Urothelium cell line (cell line): ENCODE results near the gene ARHGEF3.
A peak's percentile ranks its signal among the peaks of the same experiment; 100 is the strongest.

ENCODE experiments used
- DNase-seq: peaks from one replicate; pipeline ENCODE4 v3.0.0; 2011; ENCODE audit warnings: low spot score, mixed read lengths
- FAIRE-seq: peaks from 2 replicates; lab custom pipeline; 2011; peaks lifted over from hg19 to GRCh38; lab: Jason Lieb, UNC

The ARHGEF3 gene

DNA sequence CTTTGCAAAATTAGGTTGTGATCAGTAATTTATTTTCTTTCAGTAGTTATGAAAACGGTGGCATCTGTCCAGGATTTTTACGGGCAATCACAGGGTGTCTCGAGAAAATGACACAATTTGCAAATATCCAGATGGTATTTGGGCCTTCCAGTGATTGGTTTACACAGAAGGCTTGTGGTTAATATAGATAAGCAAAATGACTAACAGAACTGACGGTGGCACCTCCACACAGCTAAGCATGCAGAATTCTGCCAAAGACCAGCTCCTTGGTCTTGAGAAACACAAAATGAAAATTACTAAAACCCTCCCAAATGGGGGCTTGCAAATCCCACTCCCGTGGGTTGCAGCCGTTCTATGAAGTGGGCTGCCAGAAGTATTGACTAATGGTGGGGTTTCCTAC is 5.5 kb downstream of the ARHGEF3 start:
- no peak for DNase-seq

DNA sequence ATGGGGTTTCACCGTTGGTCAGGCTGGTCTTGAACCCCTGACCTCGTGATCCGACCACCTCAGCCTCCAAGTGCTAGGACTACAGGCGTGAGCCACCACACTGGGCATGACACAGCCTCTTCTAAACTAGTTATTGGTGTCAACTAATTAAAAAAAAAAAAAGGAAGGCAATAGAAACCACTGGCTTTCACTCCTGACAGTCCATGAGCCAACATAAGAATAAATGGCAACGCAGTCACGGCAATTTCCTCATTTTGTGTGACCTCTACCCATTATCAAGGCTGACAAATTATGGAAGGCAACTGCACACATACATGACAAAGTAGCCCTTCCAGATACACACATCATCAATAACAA is 5.9 kb downstream of the ARHGEF3 start:
- DNase-seq (no peak), FAIRE-seq (no peak)

More for the DNA sequence above, 5.5 kb downstream of the ARHGEF3 start:
- FAIRE-seq = no peak

DNA sequence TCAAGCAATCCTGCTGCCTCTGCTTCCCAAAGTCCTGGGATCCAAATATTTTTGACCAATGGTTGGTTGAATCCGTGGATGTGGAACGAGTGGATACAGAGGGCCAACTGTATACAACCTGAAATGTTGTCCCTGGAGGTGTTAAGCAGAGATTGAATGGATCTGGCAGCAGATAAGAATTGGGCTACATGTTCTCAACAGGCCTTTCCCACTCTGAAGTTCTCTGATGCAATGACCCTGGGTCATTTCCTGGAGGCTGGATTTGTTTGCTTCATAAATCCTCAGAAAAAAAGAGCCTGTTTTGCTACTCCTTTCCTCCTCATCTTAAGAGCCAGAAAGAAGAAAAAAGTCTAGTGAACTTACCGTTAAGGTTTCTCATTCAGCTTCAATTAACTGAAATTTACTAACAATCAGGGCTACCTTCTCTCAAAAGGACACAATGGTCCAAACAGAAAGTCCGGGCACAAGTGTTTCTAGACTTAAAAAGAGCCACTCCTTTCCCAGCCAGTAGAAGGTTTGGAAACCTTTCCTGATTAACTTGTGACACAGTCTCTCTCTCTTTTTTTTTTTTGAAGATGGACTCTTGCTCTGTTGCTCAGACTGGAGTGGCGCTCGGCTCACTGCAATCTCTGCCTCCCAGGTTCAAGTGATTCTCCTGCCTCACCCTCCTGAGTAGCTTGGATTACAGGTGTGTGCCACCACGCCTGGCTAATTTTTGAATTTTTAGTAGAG is 6.5 kb downstream of the ARHGEF3 start:
- FAIRE-seq (no peak), DNase-seq (no peak)

DNA sequence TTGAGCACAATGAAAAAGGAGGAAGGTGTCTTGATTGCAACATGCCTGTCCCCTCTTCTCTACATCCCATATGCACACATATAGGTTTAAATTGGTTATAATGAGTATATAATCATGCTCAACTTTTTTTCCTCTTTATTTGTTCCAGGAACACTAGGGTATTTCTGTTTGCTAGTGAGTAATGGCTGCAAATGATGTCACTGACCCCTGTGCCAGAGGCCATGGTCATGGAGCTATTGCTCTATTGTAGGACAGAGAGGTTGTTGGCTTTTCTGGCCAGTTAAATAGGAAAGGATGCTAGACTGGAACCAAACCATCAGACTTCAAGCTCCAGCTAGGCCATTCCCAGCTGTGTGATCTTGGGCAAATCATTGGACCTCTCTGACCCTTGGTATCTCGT is 9.6 kb downstream of the ARHGEF3 start:
- DNase-seq = no peak
- no peak for FAIRE-seq

DNA sequence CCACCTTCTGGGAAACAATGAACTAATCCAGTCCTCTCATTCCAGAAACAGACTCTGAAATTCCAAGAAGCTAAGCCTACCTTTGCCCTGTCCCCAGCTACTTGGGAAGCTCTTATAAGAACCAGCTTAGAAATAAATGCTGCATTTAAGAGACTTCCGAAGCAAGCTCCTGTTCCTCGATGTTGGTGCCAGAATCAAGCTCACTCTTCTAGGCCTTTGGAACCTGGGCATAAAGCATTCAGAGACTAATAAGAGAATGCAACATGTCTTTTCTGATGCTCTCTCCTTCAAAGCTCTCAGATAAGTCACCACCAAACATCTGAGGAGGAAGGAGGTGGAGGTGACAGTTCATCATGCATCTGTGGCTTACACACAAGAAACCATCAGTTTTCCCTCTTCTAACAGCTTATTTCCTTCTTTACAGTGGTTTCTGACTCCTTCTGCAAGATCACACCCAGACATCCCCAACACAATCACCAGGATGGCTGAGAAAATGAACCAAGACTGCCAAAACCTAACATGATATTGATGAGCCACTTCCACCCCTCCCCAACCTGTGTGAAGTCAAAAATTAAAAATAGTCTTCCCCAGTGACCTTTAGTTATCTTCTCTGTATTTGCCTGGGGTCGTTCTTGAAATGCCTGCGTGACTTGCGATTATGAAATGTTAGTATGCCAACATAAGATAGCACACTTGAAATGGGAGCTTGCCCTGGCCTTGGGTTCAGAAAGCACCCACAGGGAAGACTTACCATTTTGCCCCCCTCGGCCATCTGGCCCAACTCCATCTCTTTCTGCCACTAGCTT is 11.5 kb downstream of the ARHGEF3 start:
- DNase-seq (no peak), FAIRE-seq (no peak)

DNA sequence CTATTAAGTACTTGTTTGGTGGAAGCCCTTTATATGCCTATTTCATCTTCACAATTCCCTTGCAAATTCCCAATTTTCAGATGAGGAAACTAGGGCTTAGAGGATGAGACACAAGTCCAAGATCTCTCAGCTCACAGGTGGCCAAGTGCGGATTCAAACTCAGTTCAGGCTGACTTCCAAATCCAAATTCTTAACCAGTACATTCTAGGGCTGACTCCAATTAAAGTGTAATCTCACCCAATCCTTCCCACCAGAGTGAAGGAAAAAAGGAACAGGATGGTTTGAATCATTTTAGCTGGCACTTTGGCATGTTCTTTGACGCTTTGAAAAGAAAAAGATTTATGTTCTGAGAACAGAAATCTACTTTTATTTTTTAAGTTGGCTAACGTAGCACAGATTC is 12.7 kb downstream of the ARHGEF3 start:
- FAIRE-seq = no peak

DNA sequence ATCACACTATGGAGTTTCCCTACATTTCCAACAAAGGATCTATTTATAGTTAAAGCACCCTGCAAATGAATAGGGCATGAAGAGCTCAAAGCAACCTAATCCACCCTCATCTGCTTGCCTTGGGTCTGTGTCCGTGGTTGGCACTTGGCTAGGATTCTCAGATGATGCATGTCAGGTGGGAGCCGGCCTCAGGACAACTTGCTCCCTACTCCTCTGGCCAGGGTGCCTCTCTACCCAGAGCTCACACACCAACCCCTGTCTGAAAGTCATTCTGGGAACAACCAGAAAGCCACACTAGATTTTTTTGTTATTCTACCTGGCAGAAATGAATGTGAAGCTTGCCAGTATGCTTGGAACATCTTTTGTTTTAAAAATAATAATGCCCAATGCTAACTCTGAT is 13.2 kb downstream of the ARHGEF3 start:
- FAIRE-seq (no peak), DNase-seq (no peak)

More for the DNA sequence above, 12.7 kb downstream of the ARHGEF3 start:
- DNase-seq = no peak

DNA sequence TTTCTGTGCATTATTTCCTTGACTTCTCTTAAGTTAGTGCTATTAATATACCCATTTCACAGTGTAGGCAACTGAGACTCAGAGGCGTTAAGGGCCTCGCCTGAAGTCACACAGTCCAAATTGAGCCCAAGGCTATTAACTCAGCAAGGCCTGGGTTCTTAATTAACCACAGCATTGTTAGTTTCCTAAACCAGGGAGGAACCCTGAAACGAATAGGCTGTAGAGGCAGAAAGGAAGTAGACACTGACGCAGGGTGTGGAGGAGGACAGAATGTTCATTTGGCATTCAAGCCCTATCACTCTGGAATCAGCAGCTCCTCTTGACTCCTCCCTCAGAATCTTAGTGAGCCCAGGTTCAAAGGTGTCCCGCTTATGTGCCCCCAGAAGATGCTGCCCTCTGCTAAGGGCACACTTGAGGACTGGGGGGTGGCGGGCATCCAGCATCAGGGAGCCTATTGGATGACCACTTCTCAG is 13.9 kb downstream of the ARHGEF3 start:
- no peak for DNase-seq
- FAIRE-seq = no peak

DNA sequence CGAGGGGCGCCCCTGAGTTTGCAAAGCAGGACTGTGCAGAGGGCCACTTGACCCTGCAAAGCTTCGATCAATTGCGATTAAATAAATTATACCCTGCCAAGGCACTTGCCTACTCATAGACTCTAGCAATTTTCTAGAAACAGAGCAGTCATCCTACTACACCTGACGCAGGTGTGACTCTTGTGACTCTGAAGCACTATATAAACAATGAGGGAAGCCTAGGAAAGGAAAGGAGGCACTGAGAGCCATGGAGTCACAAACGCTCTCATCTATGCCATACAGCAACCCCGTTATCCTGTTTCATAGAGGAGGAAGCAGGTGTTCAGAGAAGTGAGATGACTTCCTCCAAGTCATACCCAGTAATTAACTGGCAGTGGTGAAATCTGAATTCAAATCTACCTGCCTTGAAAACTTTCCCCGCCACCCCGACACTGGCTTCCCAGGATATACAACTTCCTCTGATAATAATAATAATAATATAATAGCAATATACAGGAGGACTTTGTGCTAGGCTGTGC is 14.4 kb downstream of the ARHGEF3 start:
- DNase-seq = no peak
- no peak for FAIRE-seq

DNA sequence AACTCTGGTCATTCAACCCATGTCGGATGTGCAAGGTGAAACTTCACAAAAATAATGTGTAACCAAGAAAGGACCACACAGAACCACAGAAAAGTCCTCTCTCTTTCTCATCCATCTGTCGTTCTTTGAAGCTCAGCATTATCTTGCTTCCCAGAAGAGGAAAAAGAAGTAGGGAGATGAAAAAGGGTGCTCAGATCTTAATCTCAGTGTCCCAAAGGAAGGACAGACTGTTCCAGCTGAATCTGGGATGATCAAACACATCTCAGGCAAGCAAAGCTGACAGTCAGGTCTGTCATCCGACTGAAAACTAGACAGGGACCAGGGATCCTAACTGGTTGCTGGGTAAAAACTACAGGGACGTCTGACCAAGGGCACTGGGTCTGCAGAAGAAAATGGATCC is 16.2 kb downstream of the ARHGEF3 start:
- DNase-seq (no peak), FAIRE-seq (no peak)

DNA sequence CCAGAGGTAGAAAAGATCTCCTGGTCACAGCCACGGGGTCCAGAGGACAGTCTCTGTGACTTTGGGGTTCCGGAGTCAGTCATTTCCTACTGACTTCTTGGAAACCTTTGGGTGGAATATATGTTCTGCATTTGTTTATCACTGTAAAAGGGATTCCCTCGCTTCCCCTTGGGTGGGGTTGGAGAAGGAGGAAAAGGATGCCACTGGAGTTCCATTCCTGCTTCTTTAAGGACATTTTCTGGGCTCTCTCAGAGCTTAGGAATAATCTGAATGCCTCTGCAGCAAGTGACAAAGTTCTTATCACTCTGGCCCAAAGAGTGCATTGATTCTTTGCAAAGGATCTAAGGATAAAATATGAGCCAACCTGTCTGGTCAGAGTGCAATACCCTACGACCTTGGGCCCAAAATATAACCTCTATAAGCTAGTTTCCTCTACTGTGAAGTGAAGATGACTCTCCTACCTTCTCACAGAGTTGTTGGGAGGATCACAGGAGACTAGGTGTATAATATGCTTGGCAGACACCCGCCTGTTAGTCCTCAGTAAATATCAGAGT is 17.2 kb downstream of the ARHGEF3 start:
- DNase-seq = no peak
- no peak for FAIRE-seq

DNA sequence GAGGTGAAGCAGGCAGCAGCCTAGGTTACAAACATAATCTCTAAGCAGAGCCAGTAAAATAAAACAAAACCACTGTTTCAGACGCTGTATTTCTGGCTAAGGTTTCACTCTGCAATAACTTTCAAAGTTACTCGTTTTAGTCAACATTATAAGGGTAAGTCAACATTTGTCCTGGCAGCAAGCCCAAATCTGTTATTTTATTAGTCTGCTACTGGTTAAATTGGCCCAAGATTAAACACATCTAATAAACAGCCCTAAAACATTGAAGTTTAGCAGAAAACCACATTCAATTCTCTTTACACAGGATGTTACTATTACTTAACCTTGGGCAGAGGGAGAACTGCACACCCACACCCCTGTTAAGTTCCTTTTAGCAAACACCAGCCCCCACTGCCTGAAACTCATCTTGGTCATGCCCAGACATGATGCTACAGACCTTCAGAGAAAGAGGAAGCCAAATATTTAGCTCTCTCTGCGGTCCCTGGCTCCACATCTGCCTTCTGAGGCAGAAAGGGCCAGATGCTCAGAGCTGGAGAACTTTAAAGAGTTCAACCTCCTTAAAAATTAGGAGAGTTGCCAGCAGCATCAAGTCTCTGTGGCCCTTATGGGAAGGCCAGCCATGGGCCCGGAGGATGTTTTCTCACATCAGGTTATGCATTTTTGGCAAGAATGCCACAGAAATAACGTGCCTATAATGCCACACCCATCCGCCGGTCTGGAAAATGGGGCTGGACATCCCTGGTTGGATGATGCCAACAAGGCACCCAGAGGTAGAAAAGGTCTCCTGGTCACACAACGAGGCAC is 17.9 kb downstream of the ARHGEF3 start:
- FAIRE-seq (no peak), DNase-seq (peak; percentile 79)

DNA sequence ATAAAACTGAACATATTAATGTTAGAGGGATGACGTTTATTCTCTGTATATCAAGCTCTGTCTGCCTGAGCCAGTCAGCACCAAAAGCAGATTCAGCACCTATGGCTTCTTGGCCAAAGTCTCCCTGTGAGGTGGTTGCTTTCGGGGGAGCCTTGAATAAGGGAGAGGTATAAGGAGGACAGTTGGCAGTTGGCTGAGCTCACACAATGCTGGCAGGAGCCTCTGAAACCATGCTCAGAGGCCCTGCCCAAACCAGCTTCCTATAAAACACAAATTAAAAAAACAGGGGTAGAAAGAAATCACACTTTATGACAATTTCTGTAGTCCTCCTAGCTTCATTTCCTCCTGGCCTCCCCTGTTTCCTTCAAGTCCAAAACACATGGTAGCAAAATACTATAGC is 18.8 kb downstream of the ARHGEF3 start:
- DNase-seq (no peak), FAIRE-seq (no peak)

DNA sequence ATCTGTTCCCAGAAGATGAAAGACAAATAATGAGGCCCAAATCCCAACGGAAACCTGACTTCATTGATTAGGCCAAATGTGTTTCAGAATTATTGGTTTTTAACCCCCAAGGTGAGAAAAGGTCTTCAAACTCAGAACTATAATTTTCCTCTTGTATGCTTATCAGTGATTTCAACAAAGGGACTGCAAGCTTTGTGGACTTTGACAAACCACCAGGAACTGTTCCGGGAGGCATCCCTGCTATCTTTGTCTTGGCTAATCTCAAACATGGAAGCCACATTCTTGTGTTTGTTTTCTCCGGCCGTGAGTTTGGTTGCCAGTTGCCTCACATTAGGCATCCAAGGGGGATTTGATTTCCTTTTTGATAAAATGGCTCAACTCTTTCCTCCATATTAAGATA is 19.5 kb downstream of the ARHGEF3 start:
- DNase-seq (no peak), FAIRE-seq (no peak)

DNA sequence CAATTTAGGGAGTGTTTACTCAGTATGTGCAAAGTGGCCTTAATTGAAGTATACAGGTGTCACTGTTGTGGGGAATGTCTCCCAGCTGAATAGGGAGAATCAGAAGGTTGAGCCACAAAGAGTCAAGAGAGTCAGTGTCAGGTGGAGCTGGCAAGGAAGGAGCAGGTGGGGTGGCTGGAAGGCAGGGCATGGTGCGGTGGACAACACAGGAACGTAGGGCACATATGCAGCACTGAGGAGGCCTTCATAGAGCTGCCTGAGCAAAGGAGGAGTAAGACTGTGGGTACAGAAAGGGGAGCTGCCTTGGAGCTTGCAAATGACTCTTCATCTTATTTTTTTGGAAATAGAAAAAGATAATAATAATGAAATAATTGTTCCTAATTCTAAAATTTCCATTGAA is 20.0 kb downstream of the ARHGEF3 start:
- FAIRE-seq (no peak), DNase-seq (no peak)

DNA sequence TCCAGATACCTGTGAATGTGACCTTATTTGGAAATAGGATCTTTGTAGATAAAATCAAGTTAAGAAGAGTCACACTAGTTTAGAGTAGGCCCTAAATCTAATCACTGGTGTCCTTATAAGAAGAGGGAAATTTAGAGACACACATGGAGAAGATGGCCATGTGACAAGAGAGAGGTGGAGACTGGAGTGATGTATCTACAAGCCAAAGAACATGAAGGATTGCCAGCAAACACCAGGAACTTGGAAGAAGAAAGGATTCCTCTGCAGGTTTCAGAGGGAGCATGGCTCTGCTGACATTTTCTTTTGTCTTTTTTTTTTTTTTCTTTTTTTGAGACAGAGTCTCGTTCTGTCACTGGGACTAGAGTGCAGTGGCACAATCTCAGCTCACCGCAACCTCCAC is 20.8 kb downstream of the ARHGEF3 start:
- FAIRE-seq (no peak), DNase-seq (no peak)

DNA sequence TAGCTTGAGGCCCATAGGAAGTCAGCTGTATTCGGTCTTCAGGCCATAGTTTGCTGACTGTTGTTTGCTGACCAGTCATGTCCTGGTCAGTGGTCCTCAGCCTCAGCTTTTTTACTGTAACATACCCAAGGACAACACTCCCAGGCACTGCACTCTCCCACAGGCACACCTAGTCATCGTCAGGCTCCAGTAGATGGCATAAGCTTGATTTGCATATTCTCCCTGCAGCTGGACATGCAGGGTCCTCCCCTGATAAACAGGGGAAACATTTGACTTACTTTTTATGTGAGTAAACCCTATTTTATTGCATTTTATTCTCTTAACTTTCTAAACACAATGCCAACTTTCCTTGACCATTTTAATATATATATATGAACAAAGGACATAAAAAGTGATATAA is 22.9 kb downstream of the ARHGEF3 start:
- FAIRE-seq = no peak
- no peak for DNase-seq

DNA sequence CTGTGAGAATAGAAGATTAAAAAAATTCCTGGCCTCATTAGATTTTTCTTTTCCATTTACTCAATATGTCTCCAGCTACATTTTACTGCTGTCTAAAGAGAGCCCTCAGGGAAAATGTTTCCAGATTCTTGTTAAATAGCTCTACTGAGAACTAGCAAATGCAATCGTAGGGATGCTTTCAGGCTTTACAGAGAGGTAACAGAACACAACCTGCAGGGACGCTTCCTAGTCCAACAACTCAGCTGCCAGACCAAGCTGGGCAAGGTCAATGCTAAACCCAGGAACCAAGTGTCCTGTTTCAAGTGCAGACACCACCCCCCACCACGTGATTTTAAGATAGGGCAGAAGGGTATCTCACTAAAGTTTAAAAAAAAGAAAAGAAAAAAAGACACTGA is 25.2 kb downstream of the ARHGEF3 start:
- no peak for FAIRE-seq
- DNase-seq = no peak

DNA sequence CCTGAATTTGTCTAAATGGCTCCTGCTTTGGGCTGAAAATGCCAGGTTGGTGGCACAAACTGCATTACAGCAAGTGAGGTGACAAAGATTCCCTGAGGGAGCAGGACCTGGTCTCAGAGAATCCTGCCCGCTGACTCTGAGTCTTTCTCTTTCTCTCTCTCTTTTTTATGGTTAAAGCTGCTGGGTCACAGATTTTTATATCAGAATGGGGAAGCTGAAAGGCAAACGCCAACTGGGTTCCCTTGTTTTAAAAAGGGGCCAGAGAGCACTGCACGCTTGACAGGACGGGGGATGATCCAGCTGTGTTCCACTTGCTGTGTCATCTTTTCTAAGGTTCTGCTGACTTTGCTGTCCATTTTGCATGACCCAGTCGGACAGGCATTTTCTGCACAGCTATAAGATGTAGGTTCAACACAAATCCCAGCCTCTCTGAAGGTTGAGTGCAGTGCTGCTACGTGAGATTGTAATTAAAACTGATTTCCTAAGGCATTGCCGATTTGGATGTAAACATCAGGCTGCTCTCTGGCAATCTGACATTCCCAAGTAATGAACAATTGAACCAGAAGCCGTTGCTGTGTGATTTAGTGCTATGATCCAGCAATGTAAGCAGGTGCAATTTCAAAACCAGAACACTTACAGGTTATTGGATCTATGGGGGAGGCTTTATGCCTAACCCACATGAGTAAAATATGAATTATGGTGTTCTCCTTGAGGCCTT is 25.8 kb downstream of the ARHGEF3 start:
- FAIRE-seq = no peak
- no peak for DNase-seq

DNA sequence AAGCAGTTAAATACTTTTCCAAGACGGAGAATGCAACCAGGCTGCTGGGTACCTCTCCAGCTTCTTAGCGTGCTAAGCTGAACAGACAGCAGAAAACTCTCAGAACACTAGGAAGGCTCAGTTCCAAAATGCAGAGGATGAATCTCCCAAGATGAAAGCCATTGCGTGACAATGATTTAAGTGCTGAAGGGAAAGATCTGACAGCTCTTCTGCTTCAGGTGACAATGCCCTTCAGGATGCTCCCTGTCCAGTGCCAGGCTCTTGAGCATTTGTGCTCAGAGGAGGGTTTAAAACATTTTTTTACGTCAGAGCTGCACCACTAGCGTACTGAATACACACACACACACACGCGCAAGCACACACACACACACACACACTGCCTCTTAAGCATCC is 26.3 kb downstream of the ARHGEF3 start:
- FAIRE-seq = no peak
- no peak for DNase-seq
